ENCODE data around the gene FAM180B.

DNA sequence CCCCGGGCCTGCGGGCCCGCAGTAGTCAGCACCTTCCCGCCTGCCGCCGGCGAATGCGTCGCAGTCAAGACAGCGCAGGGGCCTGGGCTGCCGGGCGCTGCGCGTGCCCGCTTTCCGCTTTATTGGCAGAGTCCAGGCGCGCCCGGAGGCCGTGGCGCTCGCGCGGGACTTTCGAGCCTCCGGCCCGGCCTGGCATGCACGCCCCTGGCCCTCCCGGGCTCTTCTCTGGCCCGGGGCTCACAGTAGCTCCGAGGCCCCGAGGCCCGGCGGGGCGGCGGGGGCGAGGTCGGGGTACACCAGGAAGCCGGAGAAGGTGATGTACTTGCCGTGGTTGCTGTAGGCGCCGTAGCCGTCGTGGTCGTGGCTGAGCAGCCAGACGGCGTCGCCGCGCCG, 3.1 kb downstream of the FAM180B start:
- TF ChIP-seq POLR2A (IDR thresholded peaks at IDR 0.05) = no peak
- TF ChIP-seq, protein P1, sequence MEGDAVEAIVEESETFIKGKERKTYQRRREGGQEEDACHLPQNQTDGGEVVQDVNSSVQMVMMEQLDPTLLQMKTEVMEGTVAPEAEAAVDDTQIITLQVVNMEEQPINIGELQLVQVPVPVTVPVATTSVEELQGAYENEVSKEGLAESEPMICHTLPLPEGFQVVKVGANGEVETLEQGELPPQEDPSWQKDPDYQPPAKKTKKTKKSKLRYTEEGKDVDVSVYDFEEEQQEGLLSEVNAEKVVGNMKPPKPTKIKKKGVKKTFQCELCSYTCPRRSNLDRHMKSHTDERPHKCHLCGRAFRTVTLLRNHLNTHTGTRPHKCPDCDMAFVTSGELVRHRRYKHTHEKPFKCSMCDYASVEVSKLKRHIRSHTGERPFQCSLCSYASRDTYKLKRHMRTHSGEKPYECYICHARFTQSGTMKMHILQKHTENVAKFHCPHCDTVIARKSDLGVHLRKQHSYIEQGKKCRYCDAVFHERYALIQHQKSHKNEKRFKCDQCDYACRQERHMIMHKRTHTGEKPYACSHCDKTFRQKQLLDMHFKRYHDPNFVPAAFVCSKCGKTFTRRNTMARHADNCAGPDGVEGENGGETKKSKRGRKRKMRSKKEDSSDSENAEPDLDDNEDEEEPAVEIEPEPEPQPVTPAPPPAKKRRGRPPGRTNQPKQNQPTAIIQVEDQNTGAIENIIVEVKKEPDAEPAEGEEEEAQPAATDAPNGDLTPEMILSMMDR (IDR thresholded peaks at IDR 0.05) = no peak

Measured in heart left ventricle (tissue), 13 donors.